IMR-90 (cell line): ENCODE results near the gene NLE1. TPM values are rescaled to one million over a fixed set of nuclear protein-coding genes. Genes with fewer than 3 reads are reported as not detected.

ENCODE experiments used
- ATAC-seq: fragments of 200-7000 bp; cut with Tn5 transposase; 2 replicates; pipeline ENCODE4 v1.9.1; 2020; ENCODE audit warnings: low read depth, mild to moderate bottlenecking, moderate library complexity
- BruUV-seq: library from RNA; stranded (reverse); fragments of 400-500 nt; replicated peaks from 2 replicates; lab custom pipeline; 2021; lab: Mats Ljungman, UMichigan
- CTCF ChIA-PET: fragments of 300-600 bp; formaldehyde crosslinking; extraction: SDS; loops from one replicate; lab custom pipeline; 2021; ENCODE audit warnings: antibody characterized with exemption; lab: Yijun Ruan, JAX
- POLR2A ChIA-PET: fragments of 300-600 bp; sonication (Branson Sonifier 250); formaldehyde crosslinking; loops from one replicate; lab custom pipeline; 2022; ENCODE audit warnings: antibody characterized with exemption; ENCODE audit not compliant: unreplicated experiment; lab: Charles Lee
- DNase-seq: peaks from one replicate; pipeline ENCODE4 v3.0.0; 2013
- H2AFZ ChIP-seq: replicated peaks from 2 replicates; pipeline ENCODE3; 2013; ENCODE audit warnings: low read length, mild to moderate bottlenecking; ENCODE audit not compliant: poor library complexity
- H2AK5ac ChIP-seq: 2 replicates; pipeline ENCODE4 v1.6.1; 2013; ENCODE audit warnings: low read depth, low read length, inconsistent platforms
- H2AK9ac ChIP-seq: replicated peaks from 2 replicates; pipeline ENCODE3; 2013; ENCODE audit warnings: mild to moderate bottlenecking, low read depth, low read length, moderate library complexity; ENCODE audit not compliant: poor library complexity
- H2BK120ac ChIP-seq: 2 replicates; pipeline ENCODE4 v1.6.1; 2013; ENCODE audit warnings: low read depth, low read length, inconsistent platforms
- H2BK15ac ChIP-seq: 3 replicates; pipeline ENCODE4 v1.6.1; 2013; ENCODE audit warnings: low read depth, low read length, inconsistent platforms
- H2BK20ac ChIP-seq: 2 replicates; pipeline ENCODE4 v1.6.1; 2013; ENCODE audit warnings: low read depth, mild to moderate bottlenecking, inconsistent platforms, low read length, moderate library complexity
- H2BK5ac ChIP-seq: 2 replicates; pipeline ENCODE4 v1.6.1; 2013; ENCODE audit warnings: mild to moderate bottlenecking, low read depth, low read length, inconsistent platforms; ENCODE audit not compliant: poor library complexity, severe bottlenecking
- H3K14ac ChIP-seq: replicated peaks from 2 replicates; pipeline ENCODE4 v1.6.1; 2013; ENCODE audit warnings: low read depth, low read length, inconsistent platforms
- H3K18ac ChIP-seq: 2 replicates; pipeline ENCODE4 v1.6.1; 2013; ENCODE audit warnings: low read depth, low read length, control low read depth
- H3K23ac ChIP-seq: 2 replicates; pipeline ENCODE4 v1.6.1; 2013; ENCODE audit warnings: low read depth, low read length, inconsistent platforms
- H3K27ac ChIP-seq: 2 replicates; pipeline ENCODE4 v1.5.1; 2013; ENCODE audit warnings: mild to moderate bottlenecking, control low read depth, low read length; ENCODE audit not compliant: insufficient read depth
- H3K27me3 ChIP-seq: 2 replicates; pipeline ENCODE4 v1.6.1; 2013; ENCODE audit warnings: low read length; ENCODE audit not compliant: control insufficient read depth, insufficient read depth
- H3K36me3 ChIP-seq: 2 replicates; pipeline ENCODE4 v1.6.1; 2013; ENCODE audit warnings: low read length, mixed read lengths; ENCODE audit not compliant: control insufficient read depth, insufficient read depth
- H3K4ac ChIP-seq: 2 replicates; pipeline ENCODE4 v1.6.1; 2013; ENCODE audit warnings: low read depth, low read length, inconsistent platforms
- H3K4me1 ChIP-seq: 2 replicates; pipeline ENCODE4 v1.6.1; 2013; ENCODE audit warnings: low read length, mixed read lengths; ENCODE audit not compliant: control insufficient read depth, insufficient read depth
- H3K4me2 ChIP-seq: 2 replicates; pipeline ENCODE4 v1.6.1; 2013; ENCODE audit warnings: low read depth, mild to moderate bottlenecking, control low read depth, low read length, moderate library complexity
- H3K4me3 ChIP-seq: 2 replicates; pipeline ENCODE4 v1.5.1; 2013; ENCODE audit warnings: low read depth, mild to moderate bottlenecking, control low read depth, low read length, moderate library complexity; ENCODE audit not compliant: insufficient read depth
- H3K56ac ChIP-seq: 2 replicates; pipeline ENCODE4 v1.6.1; 2013; ENCODE audit warnings: low read length, inconsistent platforms; ENCODE audit not compliant: insufficient read depth; ENCODE audit errors: extremely low read depth
- H3K79me1 ChIP-seq, 2 experiments: 2 replicates each; pipeline ENCODE4 v1.6.1; 2013; ENCODE audit warnings: low read length in 2 of 2, inconsistent platforms in 1 of 2, low read depth in 1 of 2
- H3K9ac ChIP-seq: 2 replicates; pipeline ENCODE4 v1.6.1; 2013; ENCODE audit warnings: low read depth, low read length, control low read depth
- H3K9me1 ChIP-seq: 2 replicates; pipeline ENCODE4 v1.6.1; 2013; ENCODE audit warnings: low read length, inconsistent platforms; ENCODE audit not compliant: insufficient read depth
- H3K9me3 ChIP-seq: 2 replicates; pipeline ENCODE4 v1.6.1; 2013; ENCODE audit warnings: low read length; ENCODE audit not compliant: control insufficient read depth, insufficient read depth
- H4K20me1 ChIP-seq: 2 replicates; pipeline ENCODE4 v1.6.1; 2013; ENCODE audit warnings: low read length, inconsistent platforms; ENCODE audit not compliant: insufficient read depth
- H4K5ac ChIP-seq: 2 replicates; pipeline ENCODE4 v1.6.1; 2013; ENCODE audit warnings: mild to moderate bottlenecking, low read depth, low read length, control low read depth
- H4K8ac ChIP-seq, 2 experiments: 2 replicates each; pipeline ENCODE4 v1.6.1; 2013; ENCODE audit warnings: low read depth in 2 of 2, low read length in 2 of 2, control low read depth in 1 of 2, inconsistent platforms in 1 of 2
- H4K91ac ChIP-seq: 2 replicates; pipeline ENCODE4 v1.6.1; 2013; ENCODE audit warnings: low read depth, low read length, inconsistent platforms; ENCODE audit not compliant: insufficient read depth
- MAFK ChIP-seq: IDR thresholded peaks from 2 replicates; pipeline ENCODE4 v1.6.1; 2012; ENCODE audit warnings: low read depth, low read length, improper control_type of control experiment
- MAZ ChIP-seq: IDR thresholded peaks from 2 replicates; pipeline ENCODE4 v1.6.1; 2012; ENCODE audit warnings: low read depth, mild to moderate bottlenecking, low read length, improper control_type of control experiment, moderate library complexity, borderline replicate concordance
- MXI1 ChIP-seq: IDR thresholded peaks from 2 replicates; pipeline ENCODE4 v1.6.1; 2012; ENCODE audit warnings: low read depth, mild to moderate bottlenecking, low read length, moderate library complexity, borderline replicate concordance
- POLR2A ChIP-seq: IDR thresholded peaks from 2 replicates; pipeline ENCODE4 v1.6.1; 2012; ENCODE audit warnings: mild to moderate bottlenecking, low read depth, low read length
- WGBS, 2 experiments: methylation state at CpG; one replicate each; pipeline versions ENCODE4 v1.1.5 to v1.1.7; 2013; ENCODE audit warnings: missing lambda C conversion rate in 2 of 2; ENCODE audit not compliant: insufficient read length in 1 of 2; ENCODE audit errors: extremely low coverage in 2 of 2; 5-methylcytosine and 5-hydroxymethylcytosine counted together
- dilution Hi-C: fragments of 300-500 bp; cut with HindIII; formaldehyde crosslinking; loops from one replicate; pipeline ENCODE4 v1.14.3; 2018; ENCODE audit warnings: low sequenced_read_pairs; ENCODE audit not compliant: unreplicated experiment
- in situ Hi-C: fragments of 300-500 bp; cut with MboI; formaldehyde crosslinking; loops from 3 replicates; pipeline ENCODE4 v1.14.3; 2019; ENCODE audit warnings: low sequenced_read_pairs, inconsistent platforms, mixed read lengths
- intact Hi-C: fragments of 100-400 bp; cut with micrococcal nuclease; formaldehyde crosslinking; loops from 2 replicates; pipeline ENCODE4 v1.10.0; 2022
- polyA plus RNA-seq, 3 experiments: library from polyadenylated mRNA; depleted of rRNA; stranded (reverse); fragments of >200 nt; gene quantifications; 2 replicates each; pipeline ENCODE4 v1.2.3, GENCODE V29; 2012; ENCODE audit warnings: low replicate concordance in 1 of 3
- total RNA-seq: library from RNA; depleted of rRNA; stranded (reverse); fragments of >200 nt; gene quantifications from 2 replicates; pipeline ENCODE4 v1.2.3, GENCODE V29; 2012
- TF ChIP-seq, protein P1 (sequence below): fragments of 150-350 bp; IDR thresholded peaks from 2 replicates; pipeline ENCODE4 v1.6.1; 2016; ENCODE audit warnings: low read depth, mild to moderate bottlenecking, low read length, moderate library complexity, borderline replicate concordance
- TF ChIP-seq, protein P2 (sequence below): fragments of 150-350 bp; IDR thresholded peaks from 2 replicates; pipeline ENCODE4 v1.6.1; 2017; ENCODE audit warnings: mild to moderate bottlenecking, antibody characterized with exemption, low read length, low read depth

The NLE1 gene
- total and polyA plus RNA-seq, 2 of the 4 experiments (the other 2 are of a cell fraction) = 18.6 to 23.7 TPM

DNA sequence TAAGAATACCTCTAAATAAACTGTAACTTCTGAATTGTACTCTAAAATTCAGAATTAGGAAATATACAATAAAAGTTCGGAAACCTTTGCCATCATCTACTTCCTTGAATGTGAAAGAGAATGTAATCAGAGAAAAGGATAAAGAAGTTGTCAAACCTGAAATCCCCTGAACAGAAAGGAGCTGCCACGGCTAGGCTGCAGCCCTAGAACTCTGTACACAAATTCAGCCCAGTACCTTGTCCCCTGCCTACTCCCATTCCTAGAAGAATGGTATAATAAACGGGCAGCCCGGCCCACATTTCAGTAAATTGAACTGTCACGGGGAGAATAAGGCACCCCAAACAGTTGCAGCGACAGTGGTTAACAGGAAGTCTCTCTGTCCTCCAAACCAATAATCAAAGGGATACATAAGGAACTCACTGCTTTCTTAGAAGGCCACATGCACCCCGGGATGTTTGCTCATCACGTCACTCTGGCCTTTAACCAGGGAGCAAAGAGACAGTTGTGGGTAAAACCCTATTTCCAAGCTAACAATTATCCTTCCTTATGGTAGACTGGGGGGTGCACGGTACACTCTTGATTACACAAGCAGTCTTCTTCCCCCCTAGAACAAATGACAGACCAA, 54.3 kb downstream of the NLE1 start:
- TF ChIP-seq MAZ (no peak), MXI1 (no peak), MAFK (no peak), POLR2A (no peak)
- TF ChIP-seq, protein P1, sequence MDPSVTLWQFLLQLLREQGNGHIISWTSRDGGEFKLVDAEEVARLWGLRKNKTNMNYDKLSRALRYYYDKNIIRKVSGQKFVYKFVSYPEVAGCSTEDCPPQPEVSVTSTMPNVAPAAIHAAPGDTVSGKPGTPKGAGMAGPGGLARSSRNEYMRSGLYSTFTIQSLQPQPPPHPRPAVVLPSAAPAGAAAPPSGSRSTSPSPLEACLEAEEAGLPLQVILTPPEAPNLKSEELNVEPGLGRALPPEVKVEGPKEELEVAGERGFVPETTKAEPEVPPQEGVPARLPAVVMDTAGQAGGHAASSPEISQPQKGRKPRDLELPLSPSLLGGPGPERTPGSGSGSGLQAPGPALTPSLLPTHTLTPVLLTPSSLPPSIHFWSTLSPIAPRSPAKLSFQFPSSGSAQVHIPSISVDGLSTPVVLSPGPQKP = no peak
- TF ChIP-seq, protein P2, sequence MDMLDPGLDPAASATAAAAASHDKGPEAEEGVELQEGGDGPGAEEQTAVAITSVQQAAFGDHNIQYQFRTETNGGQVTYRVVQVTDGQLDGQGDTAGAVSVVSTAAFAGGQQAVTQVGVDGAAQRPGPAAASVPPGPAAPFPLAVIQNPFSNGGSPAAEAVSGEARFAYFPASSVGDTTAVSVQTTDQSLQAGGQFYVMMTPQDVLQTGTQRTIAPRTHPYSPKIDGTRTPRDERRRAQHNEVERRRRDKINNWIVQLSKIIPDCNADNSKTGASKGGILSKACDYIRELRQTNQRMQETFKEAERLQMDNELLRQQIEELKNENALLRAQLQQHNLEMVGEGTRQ = no peak
- Histone ChIP-seq H3K9me1 (peaks cover 17% of the 10 kb centered on the region), H3K56ac (peak overlapping the region; percentile 64), H2AK9ac (peak overlapping the region; percentile 99), H3K27me3 (no peaks in the 10 kb centered on the region), H3K79me1 (peaks cover 5 to 47% of the 10 kb centered on the region in 2 experiments; a peak in 3 of 4 replicates), H3K27ac (peak overlapping the region; percentile 73), H3K4ac (peak overlapping the region; percentile 62), H3K4me3 (peak overlapping the region; percentile 87), H4K8ac (peak overlapping the region; percentile 74 to 83; a peak in 2 of 4 replicates), H3K9ac (peak overlapping the region; percentile 71), H2AFZ (peak overlapping the region; percentile 91), H3K4me1 (peaks cover 11% of the 10 kb centered on the region), H3K14ac (peak overlapping the region; percentile 66), H2BK20ac (0 out of 2 replicates have a peak overlapping the region, but pooled peaks have one; percentile 2), H3K4me2 (peak overlapping the region; percentile 92), H2BK120ac (peak overlapping the region; percentile 33; the same call in 1 of the 2 replicates), H3K36me3 (no peaks in the 10 kb centered on the region), H3K9me3 (no peaks in the 10 kb centered on the region), H3K23ac (peak overlapping the region; percentile 82), H2BK15ac (peak overlapping the region; percentile 16; the same call in 1 of the 3 replicates), H2BK5ac (peak overlapping the region; percentile 66), H4K20me1 (no peaks in the 10 kb centered on the region; the same call in 1 of the 2 replicates), H3K18ac (peak overlapping the region; percentile 7), H4K91ac (peak overlapping the region; percentile 78), H2AK5ac (peak overlapping the region; percentile 33), H4K5ac (peak overlapping the region; percentile 28)
- BruUV-seq = no TSS peak
- 17% methylated on average over 1 of the region's 9 CpGs; no CpG with 5 or more reads in 1 of the 2 experiments for WGBS, 2 experiments
- dilution Hi-C loops (no loop called here), in situ Hi-C loops (no loop called here), intact Hi-C loops (loop anchor here (2.0 kb wide), 1 partner anchor 25 kb away; the partner anchor contains the start of gene RFFL)
- ChIA-PET POLR2A (interaction anchor here (0.5 kb wide), 1 partner anchor 60 kb away, joined by 3 read pairs; no protein-coding TSS in a partner anchor), CTCF (no interaction called here)
- ATAC-seq (peak; percentile 1; the same call in 1 of the 2 replicates), DNase-seq (peak; percentile 22)
